Glutamatergic neuron (in vitro differentiated cells): ENCODE data around the gene ENG. TPM values are rescaled to one million over a fixed set of nuclear protein-coding genes. Genes with fewer than 3 reads are reported as not detected.

Experiments
- DNase-seq: peaks from one replicate; pipeline ENCODE4 v3.0.0; 2022
- H3K27ac Mint-ChIP-seq: one replicate; pipeline ENCODE4 v1.8.0; 2020; ENCODE audit warnings: mild to moderate bottlenecking, mixed read lengths, inconsistent platforms; ENCODE audit not compliant: unreplicated experiment
- H3K27me3 Mint-ChIP-seq: one replicate; pipeline ENCODE4 v1.8.0; 2020; ENCODE audit warnings: mild to moderate bottlenecking, moderate library complexity, mixed read lengths, inconsistent platforms; ENCODE audit not compliant: unreplicated experiment
- H3K36me3 Mint-ChIP-seq: one replicate; pipeline ENCODE4 v1.8.0; 2020; ENCODE audit warnings: mild to moderate bottlenecking, mixed read lengths, inconsistent platforms; ENCODE audit not compliant: unreplicated experiment
- H3K4me1 Mint-ChIP-seq: one replicate; pipeline ENCODE4 v1.8.0; 2020; ENCODE audit warnings: mild to moderate bottlenecking, low read depth, mixed read lengths, inconsistent platforms; ENCODE audit not compliant: unreplicated experiment
- H3K4me3 Mint-ChIP-seq: one replicate; pipeline ENCODE4 v1.8.0; 2020; ENCODE audit warnings: mild to moderate bottlenecking, mixed read lengths, inconsistent platforms; ENCODE audit not compliant: unreplicated experiment
- H3K9me3 Mint-ChIP-seq: one replicate; pipeline ENCODE4 v1.8.0; 2020; ENCODE audit warnings: mild to moderate bottlenecking, moderate library complexity, mixed read lengths, inconsistent platforms; ENCODE audit not compliant: unreplicated experiment
- total RNA-seq: library from RNA; stranded (reverse); fragmentation: NEBNext Ultra II Directional; extraction: Animal tissue kit (Norgen Biotek cat#: 25700); gene quantifications from one replicate; pipeline ENCODE4 v1.2.1, GENCODE V29; 2021; ENCODE audit not compliant: unreplicated experiment
- TF ChIP-seq, protein P1 (sequence below): fragments of 200-600 bp; sonication (generic); IDR thresholded peaks from one replicate; pipeline ENCODE4 v1.5.0; 2021; ENCODE audit not compliant: partially characterized antibody, unreplicated experiment

ENG gene
- total RNA-seq, 1 donor from 2014 or later: not detected

DNA sequence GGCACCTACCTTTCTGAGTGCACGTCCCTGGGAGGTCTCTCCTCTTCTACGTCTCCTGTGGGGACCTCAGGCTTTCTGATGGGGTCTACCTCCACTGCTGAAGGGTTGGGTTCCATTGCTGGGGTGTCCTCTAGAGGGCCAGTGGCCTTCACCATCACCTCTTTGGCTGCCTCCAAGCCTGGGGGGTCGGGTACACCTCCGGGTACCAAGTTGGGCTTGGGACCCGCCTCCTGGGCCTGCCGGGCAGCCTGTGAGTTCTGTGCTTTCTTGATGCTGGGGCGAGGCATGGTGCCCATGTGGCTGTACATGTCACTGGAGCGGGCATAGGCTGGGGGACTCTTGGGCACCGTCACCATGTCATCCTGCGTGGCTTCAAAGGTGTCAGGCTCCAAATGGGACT is 80.5 kb downstream of the ENG start:
- TF ChIP-seq, protein P1, sequence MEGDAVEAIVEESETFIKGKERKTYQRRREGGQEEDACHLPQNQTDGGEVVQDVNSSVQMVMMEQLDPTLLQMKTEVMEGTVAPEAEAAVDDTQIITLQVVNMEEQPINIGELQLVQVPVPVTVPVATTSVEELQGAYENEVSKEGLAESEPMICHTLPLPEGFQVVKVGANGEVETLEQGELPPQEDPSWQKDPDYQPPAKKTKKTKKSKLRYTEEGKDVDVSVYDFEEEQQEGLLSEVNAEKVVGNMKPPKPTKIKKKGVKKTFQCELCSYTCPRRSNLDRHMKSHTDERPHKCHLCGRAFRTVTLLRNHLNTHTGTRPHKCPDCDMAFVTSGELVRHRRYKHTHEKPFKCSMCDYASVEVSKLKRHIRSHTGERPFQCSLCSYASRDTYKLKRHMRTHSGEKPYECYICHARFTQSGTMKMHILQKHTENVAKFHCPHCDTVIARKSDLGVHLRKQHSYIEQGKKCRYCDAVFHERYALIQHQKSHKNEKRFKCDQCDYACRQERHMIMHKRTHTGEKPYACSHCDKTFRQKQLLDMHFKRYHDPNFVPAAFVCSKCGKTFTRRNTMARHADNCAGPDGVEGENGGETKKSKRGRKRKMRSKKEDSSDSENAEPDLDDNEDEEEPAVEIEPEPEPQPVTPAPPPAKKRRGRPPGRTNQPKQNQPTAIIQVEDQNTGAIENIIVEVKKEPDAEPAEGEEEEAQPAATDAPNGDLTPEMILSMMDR: no peak
- H3K27ac Mint-ChIP-seq: no peak overlapping the region
- no peak for DNase-seq
- H3K4me3 Mint-ChIP-seq: no peak overlapping the region
- H3K27me3 Mint-ChIP-seq: peaks cover 2% of the 10 kb centered on the region
- peaks cover 7% of the 10 kb centered on the region for H3K9me3 Mint-ChIP-seq
- peaks cover 12% of the 10 kb centered on the region for H3K4me1 Mint-ChIP-seq
- H3K36me3 Mint-ChIP-seq: no peaks in the 10 kb centered on the region

DNA sequence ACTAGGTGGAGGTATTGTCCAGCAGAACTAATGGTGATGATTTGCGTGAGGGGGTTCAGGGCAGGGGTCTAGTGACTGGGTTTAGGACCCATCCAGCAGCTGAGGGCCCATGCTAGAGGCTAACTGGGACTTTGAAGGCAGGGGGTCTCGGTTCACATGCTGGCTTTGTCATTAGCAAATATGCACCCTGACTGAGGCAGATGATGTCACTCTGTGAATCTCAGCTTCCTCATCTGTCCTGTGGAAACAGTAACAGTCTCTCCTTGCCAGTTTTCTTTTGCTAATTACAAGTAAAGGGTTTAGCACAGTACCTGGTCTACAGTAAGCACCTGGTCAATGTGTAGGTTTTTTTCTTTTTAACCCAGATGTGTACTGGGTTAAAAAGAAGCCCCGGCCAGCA is 81.2 kb downstream of the ENG start:
- Mint-ChIP-seq H3K9me3 (peaks cover 9% of the 10 kb centered on the region), H3K27ac (no peak overlapping the region)

DNA sequence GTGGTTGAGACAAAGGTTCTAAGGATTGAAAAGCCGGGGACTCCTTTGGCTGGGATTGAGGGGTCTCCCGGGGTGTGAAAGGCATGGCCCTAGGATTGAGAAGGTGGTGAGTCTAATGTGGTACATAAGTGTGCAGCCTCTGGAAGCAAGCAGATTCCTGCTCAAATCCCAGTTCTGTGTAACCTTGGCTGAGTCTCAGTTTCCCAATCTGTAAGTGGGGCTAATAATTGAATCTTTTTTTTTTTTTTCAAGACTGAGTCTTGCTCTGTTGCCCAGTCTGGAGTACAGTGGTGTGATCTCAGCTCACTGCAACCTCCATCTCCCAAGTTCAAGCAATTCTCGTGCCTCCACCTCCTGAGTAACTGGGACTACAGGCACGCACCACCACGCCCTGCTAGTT is 81.9 kb downstream of the ENG start:
- DNase-seq: no peak
- TF ChIP-seq, protein P1: no peak
- peaks cover 16% of the 10 kb centered on the region for H3K4me1 Mint-ChIP-seq
- peaks cover 7% of the 10 kb centered on the region for H3K9me3 Mint-ChIP-seq
- no peak overlapping the region for H3K4me3 Mint-ChIP-seq
- H3K27me3 Mint-ChIP-seq: peaks cover 5% of the 10 kb centered on the region
- H3K36me3 Mint-ChIP-seq: no peaks in the 10 kb centered on the region
- H3K27ac Mint-ChIP-seq: no peak overlapping the region

More for the DNA sequence above, 81.2 kb downstream of the ENG start:
- TF ChIP-seq, protein P1: no peak
- no peak for DNase-seq
- Mint-ChIP-seq H3K4me3 (no peak overlapping the region), H3K27me3 (peaks cover 5% of the 10 kb centered on the region), H3K4me1 (peaks cover 16% of the 10 kb centered on the region), H3K36me3 (no peaks in the 10 kb centered on the region)

DNA sequence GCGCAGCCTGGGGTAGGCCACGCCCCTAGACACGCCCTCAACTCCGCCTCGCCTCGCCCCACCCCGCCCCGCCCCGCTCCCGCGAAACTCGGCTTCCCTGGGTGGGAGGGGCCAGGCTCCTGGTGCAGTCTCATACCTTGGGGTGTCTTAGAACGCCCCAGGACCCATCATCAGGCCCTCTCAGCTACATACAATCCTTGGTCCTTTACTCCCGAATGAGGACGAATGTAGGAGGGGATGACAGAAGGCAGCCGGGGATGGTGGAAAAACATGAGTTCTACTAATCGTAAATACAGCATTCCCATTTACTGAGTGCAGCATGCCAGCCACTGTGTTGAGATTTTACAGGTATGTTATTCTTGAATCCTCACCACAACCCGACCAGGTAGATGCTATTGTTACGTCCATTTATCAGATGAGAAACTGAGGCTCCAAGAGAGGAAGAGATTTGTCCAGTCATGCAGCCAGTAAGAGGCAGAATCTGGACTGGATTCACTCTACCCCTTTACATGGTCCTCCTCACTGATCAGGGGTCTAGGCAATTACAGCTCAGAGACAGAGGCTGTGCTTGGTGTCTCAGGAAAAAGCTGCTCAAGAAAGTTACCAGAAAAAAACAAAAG is 82.8 kb downstream of the ENG start:
- H3K9me3 Mint-ChIP-seq: peaks cover 5% of the 10 kb centered on the region
- H3K27me3 Mint-ChIP-seq: peaks cover 5% of the 10 kb centered on the region
- no peak for DNase-seq
- peak overlapping the region; percentile 76 for H3K4me3 Mint-ChIP-seq
- TF ChIP-seq, protein P1: no peak
- no peak overlapping the region for H3K27ac Mint-ChIP-seq
- peaks cover 18% of the 10 kb centered on the region for H3K4me1 Mint-ChIP-seq
- H3K36me3 Mint-ChIP-seq: no peaks in the 10 kb centered on the region

DNA sequence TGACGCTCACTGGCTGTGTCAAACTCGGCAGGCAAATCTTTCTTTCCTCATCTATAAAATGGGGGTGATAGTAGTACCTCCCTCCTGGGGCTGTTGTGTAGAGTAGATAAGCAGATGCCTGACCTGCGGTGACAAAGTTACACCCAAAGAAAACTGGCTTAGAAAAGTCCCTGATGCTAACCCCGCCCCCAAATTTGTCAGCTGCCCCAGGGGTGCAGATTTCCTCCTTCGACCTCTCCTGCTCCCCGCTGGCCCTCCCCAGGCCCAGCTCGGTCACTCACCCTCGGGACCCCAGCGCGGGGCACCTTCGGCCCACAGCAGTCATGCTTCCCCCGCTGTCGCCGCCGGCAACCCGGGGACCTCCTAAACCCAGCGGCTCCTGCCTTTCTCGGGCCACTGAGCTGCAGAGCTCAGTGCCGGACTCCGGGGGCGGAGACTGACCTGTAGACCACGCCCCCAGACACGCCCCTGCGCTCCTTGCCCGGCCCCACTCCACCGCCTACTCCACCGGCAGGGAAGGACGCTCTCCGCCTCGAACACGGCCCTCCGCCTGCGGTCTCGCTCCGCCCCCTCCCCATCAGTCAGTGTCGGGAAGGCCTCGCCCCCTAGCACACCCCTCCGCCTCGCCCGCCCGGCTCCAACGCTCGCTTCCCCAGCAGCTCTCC is 83.4 kb downstream of the ENG start:
- no peaks in the 10 kb centered on the region for H3K36me3 Mint-ChIP-seq
- peak overlapping the region; percentile 76 for H3K4me3 Mint-ChIP-seq
- TF ChIP-seq, protein P1: no peak
- DNase-seq: peak; percentile 99
- H3K9me3 Mint-ChIP-seq: peaks cover 8% of the 10 kb centered on the region
- H3K27ac Mint-ChIP-seq: no peak overlapping the region
- H3K4me1 Mint-ChIP-seq: peaks cover 22% of the 10 kb centered on the region
- peaks cover 9% of the 10 kb centered on the region for H3K27me3 Mint-ChIP-seq
